ENCODE data around the gene KAT2A. TPM values are rescaled to one million over a fixed set of nuclear protein-coding genes. Genes with fewer than 3 reads are reported as not detected.

Gene KAT2A
- total and polyA plus RNA-seq, 5 experiments from 2014 or later: 5.1 to 73.3 (median 11.8) TPM

GRCh38 chr17:42120161-42120769, 902 bp downstream of the KAT2A start:
- peak overlapping the region in 7 of 10 donors; percentile 4 to 85 (median 26) for H3K27ac Mint-ChIP-seq

GRCh38 chr17:42119301-42119700, 1.9 kb downstream of the KAT2A start:
- peaks cover 14 to 43% (median 36%) of the 10 kb centered on the region in 4 donors for H3K4me1 Mint-ChIP-seq
- ATAC-seq: no peak
- H3K9me3 Mint-ChIP-seq: no peaks in the 10 kb centered on the region
- peaks cover 5 to 17% (median 6%) of the 10 kb centered on the region in 3 donors for H3K36me3 Mint-ChIP-seq
- DNase-seq: no peak
- peak overlapping the region in 4 of 10 donors; percentile 11 to 77 (median 62) for H3K4me3 Mint-ChIP-seq
- no peak overlapping the region for H3K27ac Mint-ChIP-seq
- POLR2A ChIA-PET: interaction anchor here (0.5 to 3.7 kb wide), 7 partner anchors 8 to 165 kb away, joined by 3 to 28 read pairs (median 8); partner anchors contain the start of genes CNP, DHX58, NKIRAS2 and RAB5C
- H3K27me3 Mint-ChIP-seq: no peaks in the 10 kb centered on the region

More at GRCh38 chr17:42120161-42120769, 902 bp downstream of the KAT2A start:
- Mint-ChIP-seq H3K36me3 (peaks cover 5 to 23% (median 6%) of the 10 kb centered on the region in 3 donors), H3K27me3 (no peaks in the 10 kb centered on the region), H3K9me3 (no peaks in the 10 kb centered on the region), H3K4me1 (peaks cover 14 to 38% (median 33%) of the 10 kb centered on the region in 4 donors), H3K4me3 (peak overlapping the region; percentile 39 to 85 (median 72))
- POLR2A ChIA-PET: interaction anchor here (0.6 to 3.7 kb wide), 12 partner anchors 9 to 164 kb away, joined by 3 to 28 read pairs (median 8); partner anchors contain the start of genes CNP, DHX58, DNAJC7 and NKIRAS2
- no peak for DNase-seq
- ATAC-seq: no peak

GRCh38 chr17:42118545-42118944, 2.6 kb downstream of the KAT2A start:
- H3K4me1 Mint-ChIP-seq: peaks cover 14 to 46% (median 38%) of the 10 kb centered on the region in 4 donors
- peaks cover 5 to 20% (median 6%) of the 10 kb centered on the region in 3 donors for H3K36me3 Mint-ChIP-seq
- H3K9me3 Mint-ChIP-seq: no peaks in the 10 kb centered on the region
- peak overlapping the region in 6 of 10 donors; percentile 28 to 82 (median 63) for H3K27ac Mint-ChIP-seq
- DNase-seq (peak in 6 of 10 donors; percentile 25 to 53 (median 38)), ATAC-seq (peak in 1 of 2 donors; percentile 38)
- POLR2A ChIA-PET: interaction anchor here (0.6 to 3.2 kb wide), 2 partner anchors 43 to 93 kb away, joined by 3 to 14 read pairs; no protein-coding TSS in a partner anchor
- no peaks in the 10 kb centered on the region for H3K27me3 Mint-ChIP-seq
- H3K4me3 Mint-ChIP-seq: peak overlapping the region in 9 of 10 donors; percentile 44 to 77 (median 70)

- peak overlapping the region in 1 of 10 donors; percentile 58 for H3K27ac Mint-ChIP-seq
- POLR2A ChIA-PET: interaction anchor here (0.6 to 3.2 kb wide), 3 partner anchors 44 to 92 kb away, joined by 3 to 14 read pairs (median 8); no protein-coding TSS in a partner anchor
- H3K36me3 Mint-ChIP-seq: peaks cover 5 to 20% (median 6%) of the 10 kb centered on the region in 3 donors
- DNase-seq (no peak), ATAC-seq (no peak)
- peak overlapping the region in 4 of 10 donors; percentile 19 to 77 (median 72) for H3K4me3 Mint-ChIP-seq
- no peaks in the 10 kb centered on the region for H3K27me3 Mint-ChIP-seq
- H3K9me3 Mint-ChIP-seq: no peaks in the 10 kb centered on the region
- H3K4me1 Mint-ChIP-seq: peaks cover 14 to 49% (median 39%) of the 10 kb centered on the region in 4 donors
Observed at GRCh38 chr17:42118126-42118510, 3.0 kb downstream of the KAT2A start.

GRCh38 chr17:42117397-42118125, 3.6 kb downstream of the KAT2A start:
- Mint-ChIP-seq H3K4me1 (peaks cover 15 to 53% (median 45%) of the 10 kb centered on the region in 4 donors), H3K4me3 (no peak overlapping the region), H3K36me3 (peaks cover 5 to 20% (median 6%) of the 10 kb centered on the region in 3 donors), H3K9me3 (no peaks in the 10 kb centered on the region), H3K27me3 (no peaks in the 10 kb centered on the region), H3K27ac (no peak overlapping the region)
- DNase-seq (no peak), ATAC-seq (no peak)
- POLR2A ChIA-PET: interaction anchor here (0.5 to 2.7 kb wide), 3 partner anchors 39 to 50 kb away, joined by 3 to 8 read pairs (median 3); no protein-coding TSS in a partner anchor

GRCh38 chr17:42116705-42117396, 4.3 kb downstream of the KAT2A start:
- H3K27me3 Mint-ChIP-seq: no peaks in the 10 kb centered on the region
- ATAC-seq (peak; percentile 34), DNase-seq (peak; percentile 67 to 92 (median 82))
- peak overlapping the region in 2 of 10 donors; percentile 47 to 65 for H3K4me3 Mint-ChIP-seq
- no peaks in the 10 kb centered on the region for H3K9me3 Mint-ChIP-seq
- peaks cover 18 to 57% (median 50%) of the 10 kb centered on the region in 4 donors for H3K4me1 Mint-ChIP-seq
- H3K27ac Mint-ChIP-seq: peak overlapping the region in 9 of 10 donors; percentile 2 to 89 (median 63)
- POLR2A ChIA-PET: interaction anchor here (2.7 kb wide), 1 partner anchor 49 kb away, joined by 8 read pairs; no protein-coding TSS in a partner anchor
- H3K36me3 Mint-ChIP-seq: peaks cover 5 to 20% (median 6%) of the 10 kb centered on the region in 3 donors

GRCh38 chr17:42114118-42114517, 7.0 kb downstream of the KAT2A start:
- H3K27ac Mint-ChIP-seq: peak overlapping the region in 6 of 10 donors; percentile 48 to 82 (median 72)
- POLR2A ChIA-PET: interaction anchor here (0.6 to 8.1 kb wide), 5 partner anchors 13 to 200 kb away, joined by 3 to 83 read pairs (median 8); partner anchors contain the start of genes CNP, DNAJC7 and NKIRAS2
- peak overlapping the region in 1 of 10 donors; percentile 20 for H3K4me3 Mint-ChIP-seq
- H3K9me3 Mint-ChIP-seq: no peaks in the 10 kb centered on the region
- H3K4me1 Mint-ChIP-seq: peaks cover 25 to 62% (median 55%) of the 10 kb centered on the region in 4 donors
- DNase-seq: no peak
- peaks cover 5 to 29% (median 12%) of the 10 kb centered on the region in 3 donors for H3K36me3 Mint-ChIP-seq
- no peaks in the 10 kb centered on the region for H3K27me3 Mint-ChIP-seq
- no peak for ATAC-seq

GRCh38 chr17:42113293-42114069, 7.7 kb downstream of the KAT2A start:
- Mint-ChIP-seq H3K27ac (peak overlapping the region; percentile 51 to 100 (median 96)), H3K27me3 (no peaks in the 10 kb centered on the region), H3K36me3 (peaks cover 5 to 28% (median 14%) of the 10 kb centered on the region in 3 donors), H3K4me3 (peak overlapping the region in 1 of 10 donors; percentile 87), H3K4me1 (peaks cover 22 to 62% (median 54%) of the 10 kb centered on the region in 4 donors), H3K9me3 (no peaks in the 10 kb centered on the region)
- ATAC-seq: no peak
- no peak for DNase-seq
- POLR2A ChIA-PET: interaction anchor here (0.7 to 8.1 kb wide), 10 partner anchors 12 to 175 kb away, joined by 3 to 83 read pairs (median 5); partner anchors contain the start of genes CNP, DNAJC7, NKIRAS2 and STAT5A

- Mint-ChIP-seq H3K36me3 (peaks cover 5 to 36% (median 17%) of the 10 kb centered on the region in 3 donors), H3K4me3 (peak within 1 kb of the TSS; percentile 86 to 98 (median 93)), H3K4me1 (peaks cover 22 to 67% (median 60%) of the 10 kb centered on the region in 4 donors), H3K27ac (peak within 1 kb of the TSS; percentile 93 to 100 (median 97)), H3K9me3 (no peaks in the 10 kb centered on the region), H3K27me3 (no peaks in the 10 kb centered on the region)
- ATAC-seq (peak; percentile 88), DNase-seq (peak; percentile 56 to 87 (median 76))
- POLR2A ChIA-PET: interaction anchor here (0.6 to 8.1 kb wide), 19 partner anchors 8 to 424 kb away, joined by 3 to 83 read pairs (median 3); partner anchors contain the start of genes CNP, DNAJC7, EIF1 and GHDC
Observed at GRCh38 chr17:42112552-42113176, 8.5 kb downstream of the KAT2A start, which contains the start of gene DHX58. Gene DHX58, minus strand, starts transcription at chr17:42112714. Its CDS starts 822 bp downstream, at chr17:42111892.

GRCh38 chr17:42111871-42112551, 9.2 kb downstream of the KAT2A start:
- peaks cover 21 to 66% (median 61%) of the 10 kb centered on the region in 4 donors for H3K4me1 Mint-ChIP-seq
- DNase-seq: peak in 3 of 10 donors; percentile 17 to 29 (median 19)
- POLR2A ChIA-PET: interaction anchor here (0.7 to 8.1 kb wide), 18 partner anchors 8 to 424 kb away, joined by 3 to 83 read pairs (median 4); partner anchors contain the start of genes CNP, DNAJC7, EIF1 and HSPB9
- H3K27ac Mint-ChIP-seq: peak overlapping the region; percentile 93 to 100 (median 97)
- peak in 1 of 2 donors; percentile 12 for ATAC-seq
- peak overlapping the region; percentile 86 to 98 (median 93) for H3K4me3 Mint-ChIP-seq
- H3K36me3 Mint-ChIP-seq: peaks cover 5 to 34% (median 15%) of the 10 kb centered on the region in 3 donors
- H3K27me3 Mint-ChIP-seq: no peaks in the 10 kb centered on the region
- no peaks in the 10 kb centered on the region for H3K9me3 Mint-ChIP-seq
